GM12878 (cell line): Measurements from ENCODE around the gene OGFRL1.

Experiments
- CBX5 ChIP-seq: sonication (generic); IDR thresholded peaks from 2 replicates; pipeline ENCODE4 v1.6.1; 2016; ENCODE audit warnings: low read depth, moderate library complexity, mild to moderate bottlenecking, inconsistent platforms
- EGR1 ChIP-seq, 2 experiments: IDR thresholded peaks; 1 replicate in 1 of 2; 2 replicates in 1 of 2; pipeline ENCODE4 v1.6.1; 2011 to 2012; ENCODE audit warnings: low read depth in 2 of 2, low read length in 2 of 2, borderline replicate concordance in 1 of 2, mild to moderate bottlenecking in 1 of 2, moderate library complexity in 1 of 2
- FOXK2 ChIP-seq: fragments of 450-650 bp; IDR thresholded peaks from 2 replicates; pipeline ENCODE4 v1.6.1; 2017; ENCODE audit warnings: mild to moderate bottlenecking, moderate library complexity
- POLR2AphosphoS5 ChIP-seq: IDR thresholded peaks from 2 replicates; pipeline ENCODE4 v1.6.1; 2011; ENCODE audit warnings: mild to moderate bottlenecking, low read length, inconsistent platforms
- SMC3 ChIP-seq: IDR thresholded peaks from 2 replicates; pipeline ENCODE4 v1.6.1; 2011; ENCODE audit warnings: low read length, improper control_type of control experiment, borderline replicate concordance
- TAF1 ChIP-seq: IDR thresholded peaks from 2 replicates; pipeline ENCODE4 v1.6.1; 2011; ENCODE audit warnings: mild to moderate bottlenecking, low read depth, low read length, borderline replicate concordance
- TCF7 ChIP-seq: IDR thresholded peaks from 2 replicates; pipeline ENCODE4 v1.6.1; 2014; ENCODE audit warnings: antibody characterized with exemption, borderline replicate concordance
- TF ChIP-seq, protein P1 (sequence below), 3 experiments: IDR thresholded peaks in 2 of 3; conservative IDR thresholded peaks in 1 of 3; 2 replicates each; pipeline ENCODE4 v1.5.1; 2011; ENCODE audit warnings: low read depth in 3 of 3, low read length in 3 of 3, mild to moderate bottlenecking in 3 of 3, control low read depth in 2 of 3, moderate library complexity in 2 of 3, inconsistent platforms in 1 of 3, mixed read lengths in 1 of 3; ENCODE audit not compliant: control insufficient read depth in 2 of 3, insufficient read depth in 1 of 3; ENCODE audit errors: extremely low read depth in 1 of 3
- TF ChIP-seq, protein P2 (sequence below): IDR thresholded peaks from 2 replicates; pipeline ENCODE4 v1.6.1; 2012; ENCODE audit warnings: mild to moderate bottlenecking, low read depth, low read length

DNA sequence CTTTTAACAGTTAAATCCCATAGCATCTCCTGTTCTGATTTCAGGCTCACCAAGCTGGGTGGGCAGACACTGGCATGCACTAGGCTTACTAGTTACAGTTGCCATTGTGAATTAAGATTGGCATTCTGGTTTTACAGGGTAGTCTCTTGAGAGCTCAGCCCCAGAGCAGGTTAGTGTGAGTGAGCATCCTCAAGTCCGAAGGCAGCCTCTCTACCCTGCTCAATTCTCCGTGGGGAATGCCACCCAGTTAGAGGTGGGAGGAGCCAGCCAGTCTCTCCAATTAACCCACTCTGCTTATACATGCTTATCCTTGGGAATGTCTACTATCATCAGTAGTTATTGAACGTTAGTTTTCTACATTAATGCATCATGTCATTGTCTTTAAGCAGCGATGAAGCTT lies 8.9 kb upstream of the OGFRL1 start:
- TF ChIP-seq POLR2AphosphoS5 (no peak), FOXK2 (no peak), SMC3 (no peak), CBX5 (no peak), TCF7 (no peak), EGR1 (IDR thresholded peaks at IDR 0.05; ENCODE audit: borderline replicate concordance in 1 of 2, low read depth in 2 of 2, low read length in 2 of 2) (no peak), TAF1 (no peak)
- TF ChIP-seq, protein P1, sequence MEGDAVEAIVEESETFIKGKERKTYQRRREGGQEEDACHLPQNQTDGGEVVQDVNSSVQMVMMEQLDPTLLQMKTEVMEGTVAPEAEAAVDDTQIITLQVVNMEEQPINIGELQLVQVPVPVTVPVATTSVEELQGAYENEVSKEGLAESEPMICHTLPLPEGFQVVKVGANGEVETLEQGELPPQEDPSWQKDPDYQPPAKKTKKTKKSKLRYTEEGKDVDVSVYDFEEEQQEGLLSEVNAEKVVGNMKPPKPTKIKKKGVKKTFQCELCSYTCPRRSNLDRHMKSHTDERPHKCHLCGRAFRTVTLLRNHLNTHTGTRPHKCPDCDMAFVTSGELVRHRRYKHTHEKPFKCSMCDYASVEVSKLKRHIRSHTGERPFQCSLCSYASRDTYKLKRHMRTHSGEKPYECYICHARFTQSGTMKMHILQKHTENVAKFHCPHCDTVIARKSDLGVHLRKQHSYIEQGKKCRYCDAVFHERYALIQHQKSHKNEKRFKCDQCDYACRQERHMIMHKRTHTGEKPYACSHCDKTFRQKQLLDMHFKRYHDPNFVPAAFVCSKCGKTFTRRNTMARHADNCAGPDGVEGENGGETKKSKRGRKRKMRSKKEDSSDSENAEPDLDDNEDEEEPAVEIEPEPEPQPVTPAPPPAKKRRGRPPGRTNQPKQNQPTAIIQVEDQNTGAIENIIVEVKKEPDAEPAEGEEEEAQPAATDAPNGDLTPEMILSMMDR (IDR thresholded peaks at IDR 0.05 in 2 of 3, conservative IDR thresholded peaks at IDR 0.05 in 1 of 3; ENCODE audit: control insufficient read depth in 2 of 3, extremely low read depth in 1 of 3, insufficient read depth in 1 of 3, low read depth in 3 of 3, low read length in 3 of 3) = no peak
- TF ChIP-seq, protein P2, sequence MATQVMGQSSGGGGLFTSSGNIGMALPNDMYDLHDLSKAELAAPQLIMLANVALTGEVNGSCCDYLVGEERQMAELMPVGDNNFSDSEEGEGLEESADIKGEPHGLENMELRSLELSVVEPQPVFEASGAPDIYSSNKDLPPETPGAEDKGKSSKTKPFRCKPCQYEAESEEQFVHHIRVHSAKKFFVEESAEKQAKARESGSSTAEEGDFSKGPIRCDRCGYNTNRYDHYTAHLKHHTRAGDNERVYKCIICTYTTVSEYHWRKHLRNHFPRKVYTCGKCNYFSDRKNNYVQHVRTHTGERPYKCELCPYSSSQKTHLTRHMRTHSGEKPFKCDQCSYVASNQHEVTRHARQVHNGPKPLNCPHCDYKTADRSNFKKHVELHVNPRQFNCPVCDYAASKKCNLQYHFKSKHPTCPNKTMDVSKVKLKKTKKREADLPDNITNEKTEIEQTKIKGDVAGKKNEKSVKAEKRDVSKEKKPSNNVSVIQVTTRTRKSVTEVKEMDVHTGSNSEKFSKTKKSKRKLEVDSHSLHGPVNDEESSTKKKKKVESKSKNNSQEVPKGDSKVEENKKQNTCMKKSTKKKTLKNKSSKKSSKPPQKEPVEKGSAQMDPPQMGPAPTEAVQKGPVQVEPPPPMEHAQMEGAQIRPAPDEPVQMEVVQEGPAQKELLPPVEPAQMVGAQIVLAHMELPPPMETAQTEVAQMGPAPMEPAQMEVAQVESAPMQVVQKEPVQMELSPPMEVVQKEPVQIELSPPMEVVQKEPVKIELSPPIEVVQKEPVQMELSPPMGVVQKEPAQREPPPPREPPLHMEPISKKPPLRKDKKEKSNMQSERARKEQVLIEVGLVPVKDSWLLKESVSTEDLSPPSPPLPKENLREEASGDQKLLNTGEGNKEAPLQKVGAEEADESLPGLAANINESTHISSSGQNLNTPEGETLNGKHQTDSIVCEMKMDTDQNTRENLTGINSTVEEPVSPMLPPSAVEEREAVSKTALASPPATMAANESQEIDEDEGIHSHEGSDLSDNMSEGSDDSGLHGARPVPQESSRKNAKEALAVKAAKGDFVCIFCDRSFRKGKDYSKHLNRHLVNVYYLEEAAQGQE = no peak
